ENCODE measurements around the gene CARD9. TPM values are rescaled to one million over a fixed set of nuclear protein-coding genes. Genes with fewer than 3 reads are reported as not detected.

CARD9 gene
- total RNA-seq, 1 donor from 2014 or later = 1.2 TPM

DNA sequence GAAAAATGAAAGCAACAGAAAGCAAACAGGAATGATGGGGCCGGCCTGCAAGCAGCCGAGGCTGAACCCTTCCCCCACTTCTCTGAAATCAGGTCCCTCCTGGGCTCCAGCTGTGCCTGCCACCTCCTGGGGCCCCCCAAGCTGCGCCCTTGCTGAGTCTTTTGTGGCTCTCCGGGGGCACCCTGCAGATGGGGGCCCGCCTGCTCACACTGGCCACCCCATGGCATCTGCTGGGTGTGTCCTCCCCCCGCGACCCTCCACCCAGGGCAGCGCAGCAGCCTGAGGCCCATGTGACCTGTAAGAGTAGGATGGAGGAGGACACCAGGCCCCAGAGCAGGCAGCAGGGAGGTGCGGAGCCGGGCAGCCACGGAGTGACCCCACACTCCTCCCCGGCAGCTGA, 40.4 kb downstream of the CARD9 start:
- intact Hi-C loops (cut with micrococcal nuclease) = no loop called here
- Histone ChIP-seq H3K36me3 (peaks cover 30% of the 10 kb centered on the region), H3K4me1 (peaks cover 28% of the 10 kb centered on the region), H3K27me3 (ENCODE audit: low read depth) (no peaks in the 10 kb centered on the region), H3K27ac (replicated peaks) (no peak overlapping the region), H3K9me3 (replicated peaks) (no peaks in the 10 kb centered on the region), H3K4me3 (no peak overlapping the region)
- no peak for DNase-seq
- TF ChIP-seq, protein P1, sequence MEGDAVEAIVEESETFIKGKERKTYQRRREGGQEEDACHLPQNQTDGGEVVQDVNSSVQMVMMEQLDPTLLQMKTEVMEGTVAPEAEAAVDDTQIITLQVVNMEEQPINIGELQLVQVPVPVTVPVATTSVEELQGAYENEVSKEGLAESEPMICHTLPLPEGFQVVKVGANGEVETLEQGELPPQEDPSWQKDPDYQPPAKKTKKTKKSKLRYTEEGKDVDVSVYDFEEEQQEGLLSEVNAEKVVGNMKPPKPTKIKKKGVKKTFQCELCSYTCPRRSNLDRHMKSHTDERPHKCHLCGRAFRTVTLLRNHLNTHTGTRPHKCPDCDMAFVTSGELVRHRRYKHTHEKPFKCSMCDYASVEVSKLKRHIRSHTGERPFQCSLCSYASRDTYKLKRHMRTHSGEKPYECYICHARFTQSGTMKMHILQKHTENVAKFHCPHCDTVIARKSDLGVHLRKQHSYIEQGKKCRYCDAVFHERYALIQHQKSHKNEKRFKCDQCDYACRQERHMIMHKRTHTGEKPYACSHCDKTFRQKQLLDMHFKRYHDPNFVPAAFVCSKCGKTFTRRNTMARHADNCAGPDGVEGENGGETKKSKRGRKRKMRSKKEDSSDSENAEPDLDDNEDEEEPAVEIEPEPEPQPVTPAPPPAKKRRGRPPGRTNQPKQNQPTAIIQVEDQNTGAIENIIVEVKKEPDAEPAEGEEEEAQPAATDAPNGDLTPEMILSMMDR (IDR thresholded peaks at IDR 0.05; ENCODE audit: borderline replicate concordance) = no peak

DNA sequence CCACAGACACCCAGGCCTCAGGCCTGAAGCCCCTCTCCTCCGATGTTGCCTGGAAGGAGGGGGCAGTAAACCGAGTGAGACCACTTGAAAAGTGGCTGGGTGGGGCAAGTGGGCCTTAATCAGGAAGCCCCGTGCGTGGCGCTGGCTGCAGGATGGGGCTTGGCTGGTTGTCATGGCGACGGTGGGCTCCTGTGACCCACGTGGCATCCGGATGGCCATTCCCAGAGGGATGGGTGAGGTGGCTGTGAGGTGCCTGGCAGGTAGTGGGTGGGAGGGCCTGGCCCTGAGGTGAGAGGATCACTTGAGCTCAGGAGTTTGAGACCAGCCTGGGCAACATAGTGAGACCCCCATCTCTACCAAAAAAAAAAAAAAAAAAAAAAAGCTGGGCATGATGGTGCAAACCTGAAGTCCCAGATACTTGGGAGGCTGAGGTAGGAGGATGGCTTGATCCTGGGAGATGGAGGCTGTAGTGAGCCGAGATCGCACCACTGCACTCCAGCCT, 40.9 kb downstream of the CARD9 start:
- TF ChIP-seq, protein P1 (IDR thresholded peaks at IDR 0.05; ENCODE audit: borderline replicate concordance) = no peak
- Histone ChIP-seq H3K4me3 (no peak overlapping the region), H3K27me3 (ENCODE audit: low read depth) (no peaks in the 10 kb centered on the region), H3K9me3 (replicated peaks) (no peaks in the 10 kb centered on the region), H3K4me1 (peaks cover 32% of the 10 kb centered on the region), H3K36me3 (peaks cover 25% of the 10 kb centered on the region), H3K27ac (replicated peaks) (no peak overlapping the region)
- intact Hi-C loops (cut with micrococcal nuclease) = no loop called here
- DNase-seq = no peak

DNA sequence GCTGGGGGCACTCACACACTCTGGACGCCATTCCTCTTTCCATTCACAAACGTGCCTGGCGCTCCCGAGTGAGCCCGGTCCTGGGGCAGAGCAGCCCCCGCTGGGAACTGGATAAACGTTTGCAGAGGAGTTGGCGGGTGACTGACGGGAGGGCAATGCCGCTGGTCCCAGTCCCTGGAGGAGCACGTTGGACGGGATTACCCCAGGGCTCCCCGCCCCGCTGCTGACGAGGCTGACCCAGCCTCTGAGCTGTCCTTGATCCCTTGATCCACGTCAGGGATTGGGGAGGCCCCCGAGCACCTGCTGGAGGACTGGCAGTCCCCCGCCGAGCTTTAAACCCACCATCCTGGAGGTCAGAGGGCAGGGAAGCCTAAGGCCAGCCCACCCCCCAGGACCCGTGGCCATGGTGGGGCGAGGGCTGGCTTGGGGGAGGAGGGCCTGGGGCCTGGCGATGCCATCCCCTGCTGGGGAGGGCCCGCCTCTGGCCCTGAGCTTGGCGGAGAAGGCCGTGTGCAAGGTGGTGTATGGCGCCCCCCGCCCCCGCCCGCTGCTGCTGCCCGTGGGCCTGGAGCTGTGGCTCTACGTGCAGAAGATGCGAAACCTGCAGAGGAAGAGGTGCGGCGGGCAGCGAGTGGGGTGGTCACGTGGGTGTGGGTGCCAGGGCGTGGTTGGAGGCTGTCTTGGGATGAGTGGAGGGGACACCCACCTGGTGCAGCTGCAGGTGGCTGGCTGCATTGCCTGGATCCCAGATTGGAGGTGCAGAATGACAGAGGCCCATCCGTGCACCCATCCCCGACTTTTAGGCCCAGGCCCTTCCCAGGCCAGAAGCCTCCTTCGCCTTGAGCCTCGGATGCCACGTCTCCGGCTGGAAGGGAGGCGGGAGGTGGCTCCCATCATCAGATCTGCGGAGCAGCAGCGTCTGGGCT, 41.6 kb downstream of the CARD9 start:
- Histone ChIP-seq H3K9me3 (replicated peaks) (no peaks in the 10 kb centered on the region), H3K4me3 (no peak overlapping the region), H3K36me3 (peaks cover 18% of the 10 kb centered on the region), H3K27ac (replicated peaks) (no peak overlapping the region), H3K4me1 (peaks cover 36% of the 10 kb centered on the region), H3K27me3 (ENCODE audit: low read depth) (no peaks in the 10 kb centered on the region)
- intact Hi-C loops (cut with micrococcal nuclease) = no loop called here
- no peak for DNase-seq
- TF ChIP-seq, protein P1 (IDR thresholded peaks at IDR 0.05; ENCODE audit: borderline replicate concordance) = no peak

DNA sequence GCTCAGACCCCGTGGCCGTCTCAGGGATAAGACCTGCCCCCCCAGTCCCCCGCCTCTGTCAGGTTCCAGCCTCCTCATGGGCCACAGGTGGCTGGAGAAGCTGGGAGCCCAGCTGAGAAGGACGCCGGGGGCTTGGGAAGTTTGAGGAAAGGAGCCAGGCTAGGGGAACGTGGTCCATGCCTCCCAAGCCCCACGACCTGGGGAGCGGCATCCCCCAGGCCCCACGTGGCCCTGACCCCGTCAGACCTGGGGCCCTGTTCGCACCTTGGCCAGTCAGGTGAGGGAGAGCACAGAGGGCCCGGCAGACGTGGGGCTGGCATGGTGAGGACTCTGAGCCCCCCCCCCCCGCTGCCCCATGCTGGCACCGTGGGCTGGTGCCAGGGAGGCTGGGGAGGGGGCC, 42.4 kb downstream of the CARD9 start:
- no peaks in the 10 kb centered on the region for H3K9me3 ChIP-seq (replicated peaks)
- H3K27me3 ChIP-seq (ENCODE audit: low read depth) = no peaks in the 10 kb centered on the region
- no peak for DNase-seq
- no peak overlapping the region for H3K4me3 ChIP-seq
- intact Hi-C loops (cut with micrococcal nuclease) = no loop called here
- H3K36me3 ChIP-seq = peaks cover 10% of the 10 kb centered on the region
- no peak overlapping the region for H3K27ac ChIP-seq (replicated peaks)
- H3K4me1 ChIP-seq = peaks cover 43% of the 10 kb centered on the region
- TF ChIP-seq, protein P1 (IDR thresholded peaks at IDR 0.05; ENCODE audit: borderline replicate concordance) = no peak

DNA sequence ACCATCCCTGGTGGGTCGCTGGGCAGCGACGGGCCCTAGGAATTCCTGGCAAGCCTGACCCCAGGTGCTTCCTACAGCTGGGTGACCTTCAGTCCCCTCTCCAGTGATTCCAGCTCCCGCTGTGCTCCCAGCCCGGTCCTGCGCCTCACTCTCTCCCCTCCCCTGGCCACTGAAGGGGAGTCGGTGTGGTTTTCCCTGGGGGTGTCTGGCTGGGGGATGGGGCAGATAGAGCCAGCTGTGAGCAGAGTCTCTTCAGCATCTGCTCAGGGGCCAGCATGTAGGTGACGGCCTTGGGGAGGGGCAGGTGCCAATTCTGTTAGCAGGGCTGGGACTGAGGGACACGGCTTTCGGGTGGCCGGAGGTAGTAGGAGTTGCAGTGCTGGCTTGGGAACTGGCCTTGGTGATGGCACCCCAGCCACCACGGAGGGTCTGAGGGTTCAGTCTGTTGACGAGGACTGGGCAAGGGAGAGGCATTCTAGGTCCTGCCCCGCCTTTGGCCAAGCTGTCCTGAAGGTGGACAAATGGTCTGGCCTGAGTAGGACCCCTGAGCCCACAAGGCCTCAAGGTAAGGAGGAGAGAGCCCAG, 43.0 kb downstream of the CARD9 start:
- Histone ChIP-seq H3K4me1 (peaks cover 49% of the 10 kb centered on the region), H3K9me3 (replicated peaks) (no peaks in the 10 kb centered on the region), H3K27me3 (ENCODE audit: low read depth) (no peaks in the 10 kb centered on the region), H3K36me3 (peaks cover 5% of the 10 kb centered on the region), H3K27ac (replicated peaks) (no peak overlapping the region), H3K4me3 (no peak overlapping the region)
- TF ChIP-seq, protein P1 (IDR thresholded peaks at IDR 0.05; ENCODE audit: borderline replicate concordance) = no peak
- intact Hi-C loops (cut with micrococcal nuclease) = no loop called here
- DNase-seq = no peak

All from left ventricle myocardium inferior (tissue), 1 donor.